Endothelial cell of hepatic sinusoid (primary cell): ENCODE measurements around the gene ECE2.
"Not testable (repeated sequence)": the region's sequence is repeated elsewhere in the genome, so short reads cannot be mapped to it uniquely, and the experiment has no call there.

Source experiments
- in situ Hi-C: cut with HindIII; loops from 2 replicates; pipeline ENCODE4 v1.10.0; 2017; ENCODE audit warnings: low sequenced_read_pairs

ECE2 gene

DNA sequence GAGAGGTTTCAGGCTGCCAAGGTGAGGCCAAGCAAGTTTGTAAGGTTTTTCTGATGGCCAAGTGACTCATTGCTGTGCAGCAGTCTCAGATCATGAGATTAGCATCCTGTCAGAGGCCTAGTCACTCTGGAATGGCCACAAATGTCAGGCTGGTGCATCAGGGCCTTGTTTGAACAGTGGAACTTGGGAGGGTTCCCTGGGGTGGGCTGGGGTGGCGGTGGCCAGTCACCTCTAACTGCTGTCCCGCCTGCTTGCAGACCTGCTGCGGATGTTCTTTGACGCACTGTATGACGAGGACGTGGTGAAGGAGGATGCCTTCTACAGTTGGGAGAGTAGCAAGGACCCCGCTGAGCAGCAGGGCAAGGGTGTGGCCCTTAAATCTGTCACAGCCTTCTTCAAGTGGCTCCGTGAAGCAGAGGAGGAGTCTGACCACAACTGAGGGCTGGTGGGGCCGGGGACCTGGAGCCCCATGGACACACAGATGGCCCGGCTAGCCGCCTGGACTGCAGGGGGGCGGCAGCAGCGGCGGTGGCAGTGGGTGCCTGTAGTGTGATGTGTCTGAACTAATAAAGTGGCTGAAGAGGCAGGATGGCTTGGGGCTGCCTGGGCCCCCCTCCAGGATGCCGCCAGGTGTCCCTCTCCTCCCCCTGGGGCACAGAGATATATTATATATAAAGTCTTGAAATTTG lies 58.8 kb downstream of the ECE2 start:
- in situ Hi-C loops: no loop called here

DNA sequence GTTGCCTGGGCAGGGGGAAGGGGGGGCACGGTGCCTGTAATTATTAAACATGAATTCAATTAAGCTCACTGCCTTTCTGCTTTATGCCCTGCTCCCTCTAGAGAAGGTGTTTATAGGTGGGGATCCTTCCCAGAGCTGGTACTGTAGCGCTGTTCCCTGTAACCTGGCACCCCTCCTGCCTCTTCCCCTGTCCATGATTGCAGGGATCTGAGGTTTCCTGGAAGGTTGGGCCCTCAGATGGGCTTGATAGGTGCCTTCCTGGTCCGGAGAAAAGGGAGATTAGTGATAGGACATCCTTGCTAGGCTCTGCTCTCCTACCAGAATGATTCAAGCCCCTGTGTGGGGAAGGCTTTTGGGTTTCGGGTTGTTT lies 59.5 kb downstream of the ECE2 start:
- in situ Hi-C loops: no loop called here

DNA sequence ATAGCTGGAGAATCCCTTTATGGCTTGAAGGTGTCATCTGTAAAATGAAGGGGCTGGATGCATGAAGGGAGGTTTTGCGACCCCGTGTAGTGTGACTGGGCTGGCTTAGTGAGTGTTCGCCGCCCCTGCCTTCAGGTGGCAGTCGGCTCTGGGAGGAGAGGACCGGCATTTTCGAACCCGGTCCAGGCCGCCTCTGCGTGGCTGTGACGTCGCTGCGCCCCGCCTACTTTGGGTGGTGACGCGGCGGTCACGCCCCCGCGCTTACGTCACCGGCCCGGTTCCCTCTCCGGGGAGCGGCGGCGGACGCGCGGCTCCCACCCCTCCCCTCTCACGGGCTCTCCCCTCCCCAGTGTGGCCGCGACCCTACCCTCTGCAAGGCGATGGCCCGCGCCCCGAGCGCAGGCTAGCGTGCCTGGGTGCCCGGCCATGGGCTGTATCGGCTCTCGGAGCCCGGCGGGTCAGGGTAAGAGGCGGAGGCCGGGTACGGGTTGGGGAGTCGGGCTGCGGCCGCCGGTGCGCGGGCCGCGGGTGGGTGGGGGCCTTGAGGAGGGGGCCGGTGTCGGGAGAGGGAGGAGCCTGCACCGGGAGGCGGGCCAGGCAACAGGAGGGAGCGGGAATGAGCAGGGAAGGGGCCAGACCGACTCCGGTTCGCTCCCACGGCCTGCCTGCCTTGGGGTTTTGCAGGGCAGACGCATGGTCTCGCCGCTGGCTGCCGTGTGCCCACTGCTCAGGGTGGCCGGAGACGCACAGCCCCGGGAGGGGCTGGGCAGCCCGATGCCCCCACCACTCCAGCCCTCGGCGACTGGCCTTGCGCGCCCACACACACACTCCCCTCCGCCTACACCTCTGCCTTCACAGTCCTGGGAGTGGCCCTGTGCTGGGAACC lies 60.1 kb downstream of the ECE2 start:
- in situ Hi-C loops: no loop called here

DNA sequence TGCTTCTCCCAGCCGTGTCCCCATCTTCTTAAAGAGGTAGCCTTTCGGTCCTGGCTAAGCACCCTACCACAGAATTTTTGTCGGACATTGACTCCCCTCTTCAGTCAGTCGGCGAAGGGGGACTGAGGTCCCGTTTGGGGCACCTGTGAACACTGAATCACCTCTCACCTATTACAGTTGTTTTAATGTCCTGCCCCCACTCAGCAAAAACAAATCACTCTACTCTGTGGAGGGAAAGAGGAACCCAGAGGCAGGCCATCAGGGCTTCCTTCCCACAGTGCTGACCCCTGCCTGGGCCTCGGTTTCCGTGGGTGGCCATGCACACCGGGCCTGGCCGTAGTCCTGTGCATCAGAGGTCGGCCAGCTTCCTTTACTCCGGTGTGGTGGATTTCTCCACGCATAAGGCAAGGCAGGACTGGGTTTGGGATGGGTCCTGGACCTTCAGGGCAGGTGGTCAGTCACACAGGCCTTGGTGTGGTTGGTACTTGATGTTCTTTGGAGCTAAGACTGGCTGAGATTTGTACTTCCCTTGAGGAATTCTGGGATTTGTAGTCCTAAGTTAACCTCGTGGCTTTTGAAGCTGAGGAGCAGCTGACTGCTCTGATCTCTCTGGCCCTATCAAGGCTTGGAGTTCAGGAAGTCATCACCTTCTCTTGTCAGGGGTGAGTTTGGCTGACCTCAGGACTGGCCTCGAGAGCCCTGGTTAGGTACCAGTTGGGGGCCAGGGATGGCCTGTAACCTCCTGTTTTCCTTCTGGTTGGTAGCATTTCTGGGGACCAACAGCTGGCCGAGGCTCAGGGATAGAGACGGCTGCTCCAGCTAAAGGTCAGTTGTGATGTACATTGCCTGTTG lies 61.0 kb downstream of the ECE2 start:
- in situ Hi-C loops: no loop called here

DNA sequence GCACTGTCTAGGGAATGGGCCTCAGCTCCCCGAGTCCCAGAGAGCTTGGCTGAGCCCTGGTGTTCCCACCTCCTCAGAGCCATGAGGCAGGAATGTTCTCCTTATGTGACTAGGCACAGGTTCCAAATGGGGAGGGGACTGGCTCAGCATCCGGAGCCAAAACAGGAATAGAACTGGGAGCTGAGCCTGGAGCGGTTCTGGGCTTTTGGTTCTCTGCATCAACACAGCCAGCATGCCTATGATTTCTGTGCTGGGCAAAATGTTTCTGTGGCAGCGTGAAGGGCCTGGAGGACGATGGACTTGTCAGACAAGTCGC lies 61.5 kb downstream of the ECE2 start, which contains the start of gene FAM131A:
FAM131A (plus strand) TSS at position 202 of the 316 bp plus-strand sequence; CDS start at position 233, 31 bp downstream.
- in situ Hi-C loops: no loop called here

DNA sequence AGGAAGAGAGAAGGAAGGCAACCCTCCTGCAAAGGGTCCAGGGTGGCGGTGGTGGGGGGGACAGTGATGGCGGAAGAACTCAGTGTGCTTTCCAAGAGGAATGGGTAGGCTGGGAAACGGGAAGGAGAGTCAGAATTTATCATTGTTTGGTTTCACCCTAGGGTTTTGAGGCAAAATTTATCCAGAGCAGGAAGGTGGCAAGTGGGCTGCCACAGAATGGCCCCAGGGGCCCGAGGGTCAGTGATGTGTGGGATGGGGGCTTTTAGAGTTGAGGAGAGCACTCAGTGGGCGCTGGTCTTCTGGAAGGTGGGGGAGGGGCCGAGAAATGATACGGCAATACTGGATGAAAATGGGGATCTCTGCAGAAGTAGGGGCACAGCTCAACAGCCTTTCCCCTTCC lies 62.2 kb downstream of the ECE2 start:
- in situ Hi-C loops: no loop called here

DNA sequence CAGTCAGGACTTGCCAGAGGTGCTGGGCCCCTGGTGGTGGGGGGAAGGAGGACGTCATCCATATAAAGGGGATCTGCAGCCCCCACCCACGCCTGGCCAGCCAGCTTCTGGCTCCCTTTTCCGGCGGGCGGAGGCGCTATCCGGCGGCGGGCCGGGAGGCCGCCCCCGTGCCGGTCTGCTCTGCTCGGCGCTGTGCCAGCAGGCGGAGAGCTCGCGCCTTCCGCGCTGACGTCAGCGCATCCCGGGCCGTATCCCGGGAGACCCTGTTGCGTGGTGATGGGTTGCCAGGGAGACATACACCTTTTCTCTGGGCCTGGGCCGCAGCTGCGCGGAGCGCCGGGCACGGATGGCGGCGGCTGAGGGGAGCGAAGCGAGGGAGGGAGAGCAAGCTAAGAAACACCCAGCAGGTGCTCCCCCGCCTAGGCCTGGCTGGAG lies 62.7 kb downstream of the ECE2 start:
- in situ Hi-C loops: no loop called here

DNA sequence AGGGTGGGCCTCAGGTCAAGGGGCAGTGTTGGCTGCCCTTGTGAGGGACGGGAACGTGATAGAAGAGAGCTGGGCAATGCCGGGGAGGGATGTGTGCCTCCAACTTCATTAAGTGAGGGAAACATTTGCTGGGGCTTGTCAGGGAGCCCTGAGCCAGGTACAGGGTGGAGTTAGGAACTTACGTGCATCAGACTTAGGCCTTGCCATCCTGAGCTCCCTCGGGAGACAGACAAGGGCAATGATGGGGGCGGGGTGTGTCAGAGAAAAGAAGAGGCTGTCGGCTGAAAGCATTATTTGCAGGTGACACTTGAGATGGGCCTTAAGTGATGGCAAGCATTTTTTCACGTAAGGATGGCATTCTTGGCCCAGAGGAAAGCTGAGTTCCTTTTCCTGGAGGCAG lies 63.2 kb downstream of the ECE2 start:
- in situ Hi-C loops: no loop called here

DNA sequence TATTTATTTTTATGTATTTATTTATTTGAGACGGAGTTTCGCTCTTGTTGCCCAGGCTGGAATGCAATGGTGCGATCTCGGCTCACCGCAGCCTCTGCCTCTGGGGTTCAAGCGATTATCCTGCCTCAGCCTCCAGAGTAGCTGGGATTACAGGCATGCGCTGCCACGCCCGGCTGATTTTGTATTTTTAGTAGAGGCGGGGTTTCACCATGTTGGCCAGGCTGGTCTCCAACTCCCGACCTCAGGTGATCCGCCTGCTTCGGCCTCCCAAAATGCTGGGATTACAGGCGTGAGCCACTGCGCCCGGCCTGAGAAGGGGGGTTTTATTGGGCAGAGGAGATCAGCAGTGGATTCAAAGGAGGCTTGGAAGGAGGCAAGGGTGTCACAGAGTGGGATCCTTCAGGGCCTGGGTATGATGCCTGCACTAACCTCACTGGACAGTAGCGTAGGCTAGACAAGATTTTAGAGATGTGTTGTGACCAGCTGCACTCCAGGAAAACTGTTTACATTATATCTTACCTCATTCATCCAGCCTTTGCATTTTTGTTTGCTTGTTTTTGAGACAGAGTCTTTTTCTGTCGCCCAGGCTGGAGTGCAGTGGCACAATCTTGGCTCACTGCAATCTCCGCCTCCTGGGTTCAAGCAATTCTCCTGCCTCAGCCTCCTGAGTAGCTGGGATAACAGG lies 63.8 kb downstream of the ECE2 start:
- in situ Hi-C loops: not testable (repeated sequence)

DNA sequence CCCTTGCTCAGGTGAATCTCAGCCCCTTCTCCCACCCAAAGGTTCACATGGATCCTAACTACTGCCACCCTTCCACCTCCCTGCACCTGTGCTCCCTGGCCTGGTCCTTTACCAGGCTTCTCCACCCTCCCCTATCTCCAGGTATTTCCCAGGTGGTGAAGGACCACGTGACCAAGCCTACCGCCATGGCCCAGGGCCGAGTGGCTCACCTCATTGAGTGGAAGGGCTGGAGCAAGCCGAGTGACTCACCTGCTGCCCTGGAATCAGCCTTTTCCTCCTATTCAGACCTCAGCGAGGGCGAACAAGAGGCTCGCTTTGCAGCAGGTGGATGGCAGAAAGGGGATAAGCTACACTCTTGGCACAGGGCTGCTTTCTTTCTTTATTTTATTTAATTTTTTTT lies 66.1 kb downstream of the ECE2 start:
- in situ Hi-C loops: no loop called here
